ENCODE data around the gene PCSK4. TPM values are rescaled to one million over a fixed set of nuclear protein-coding genes. Genes with fewer than 3 reads are reported as not detected.

Gene PCSK4
- total and polyA plus RNA-seq, 9 of the 15 experiments (the other 6 are each of a cell fraction or from before 2014, with no cell fraction given) = 0.01 to 9.1 (median 2.1) TPM; not detected in 1

DNA sequence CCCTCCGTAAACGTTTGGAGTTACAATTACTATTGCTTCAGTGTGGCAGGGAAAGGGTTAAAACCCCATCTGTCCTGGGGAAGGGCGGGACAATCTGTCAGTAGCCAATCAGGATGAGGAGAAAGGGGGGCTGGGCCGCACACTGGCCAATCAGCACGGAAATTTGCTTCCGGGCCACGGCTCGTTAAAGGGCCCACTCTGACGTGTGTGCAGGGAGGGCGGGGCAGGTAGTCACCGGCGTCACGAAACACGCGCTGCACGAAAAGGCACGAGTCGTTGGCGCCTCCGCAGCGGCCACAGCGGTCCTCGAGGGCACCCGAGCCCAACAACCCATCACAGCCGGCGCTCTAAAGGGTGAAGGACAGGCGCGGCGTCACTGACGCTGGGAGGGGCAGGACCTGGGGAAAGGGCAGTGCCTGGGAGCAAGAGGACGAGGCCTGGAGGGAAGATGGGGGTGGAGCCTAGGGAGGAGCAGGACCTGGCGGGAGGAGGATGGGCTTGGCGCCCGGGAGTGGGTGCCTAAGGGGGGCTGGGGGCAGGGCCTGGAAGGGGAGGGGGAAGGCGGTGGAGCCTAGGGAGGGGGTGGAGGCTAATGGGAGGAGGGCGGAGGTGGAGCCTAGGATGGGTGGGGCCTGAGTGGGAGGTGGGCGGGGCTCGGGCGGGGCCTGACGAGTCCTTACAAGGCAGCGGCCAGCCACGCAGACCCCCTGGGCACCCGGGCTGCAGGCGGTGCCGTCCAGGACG lies 17.8 kb upstream of the PCSK4 start (continued):
- TF ChIP-seq E2F5 (CRISPR knock-in tag; IDR thresholded peaks at IDR 0.05) = no peak
- no peak for TF ChIP-seq ETV6 (IDR thresholded peaks at IDR 0.05; ENCODE audit: borderline replicate concordance in 1 of 2, low read depth in 2 of 2, low read length in 1 of 2)
- TF ChIP-seq ETV6 (CRISPR knock-in tag; IDR thresholded peaks at IDR 0.05; ENCODE audit: borderline replicate concordance) = no peak
- TF ChIP-seq HLTF (IDR thresholded peaks at IDR 0.05) = peak; percentile 23; the same call in 1 of the 2 replicates
- TF ChIP-seq TAF1 (IDR thresholded peaks at IDR 0.05; ENCODE audit: control insufficient read depth, extremely low read depth, insufficient read depth, low read length, severe bottlenecking) = peak; percentile 16
- TF ChIP-seq CBX3 (IDR thresholded peaks at IDR 0.05; ENCODE audit: borderline replicate concordance in 1 of 2, low read length in 2 of 2) = peak in 1 of 2 experiments; percentile 72; a peak in 1 of 3 replicates
- TF ChIP-seq KLF16 (IDR thresholded peaks at IDR 0.05) = no peak
- TF ChIP-seq NCOA2 (IDR thresholded peaks at IDR 0.05; ENCODE audit: partially characterized antibody in 2 of 2) = no peak
- TF ChIP-seq ZKSCAN1 (IDR thresholded peaks at IDR 0.05; ENCODE audit: low read depth, low read length) = no peak
- peak; percentile 85 for TF ChIP-seq ATF7 (IDR thresholded peaks at IDR 0.05)
- no peak for TF ChIP-seq ZNF551 (CRISPR knock-in tag; IDR thresholded peaks at IDR 0.05)
- TF ChIP-seq MTF1 (CRISPR knock-in tag; IDR thresholded peaks at IDR 0.05; ENCODE audit: borderline replicate concordance) = no peak
- TF ChIP-seq ZNF224 (CRISPR knock-in tag; IDR thresholded peaks at IDR 0.05) = no peak
- TF ChIP-seq GTF2F1 (IDR thresholded peaks at IDR 0.05; ENCODE audit: low read depth, low read length) = 0 out of 2 replicates have a peak, but pooled peaks have one; percentile 43
- no peak for TF ChIP-seq ZSCAN29 (IDR thresholded peaks at IDR 0.05)
- TF ChIP-seq NFE2 (IDR thresholded peaks at IDR 0.05; ENCODE audit: low read depth) = no peak
- peak; percentile 56; the same call in 1 of the 2 replicates for TF ChIP-seq NBN (IDR thresholded peaks at IDR 0.05; ENCODE audit: low read depth)
- no peak for TF ChIP-seq YBX1 (IDR thresholded peaks at IDR 0.05)
- TF ChIP-seq ZNF384 (IDR thresholded peaks at IDR 0.05; ENCODE audit: low read depth, low read length) = no peak
- TF ChIP-seq THAP12 (CRISPR knock-in tag; IDR thresholded peaks at IDR 0.05) = no peak
- no peak for TF ChIP-seq PCBP1 (IDR thresholded peaks at IDR 0.05; ENCODE audit: low read depth, low read length, poor library complexity, severe bottlenecking)
- no peak for TF ChIP-seq SAP30 (IDR thresholded peaks at IDR 0.05; ENCODE audit: borderline replicate concordance, insufficient read depth, low read depth, low read length, poor library complexity, severe bottlenecking)
- no peak for TF ChIP-seq NR1H2 (CRISPR knock-in tag; IDR thresholded peaks at IDR 0.05)
- TF ChIP-seq POLR2AphosphoS2 (IDR thresholded peaks at IDR 0.05; ENCODE audit: low read length) = peak; percentile 76
- peak; percentile 71; the same call in 1 of the 2 replicates for TF ChIP-seq MTA1 (IDR thresholded peaks at IDR 0.05; ENCODE audit: borderline replicate concordance)
- TF ChIP-seq ZBTB1 (CRISPR knock-in tag; IDR thresholded peaks at IDR 0.05; ENCODE audit: borderline replicate concordance, low read depth) = no peak
